GM19025 (cell line): Measurements from ENCODE around the gene MAST1.
A peak's percentile ranks its signal among the peaks of the same experiment; 100 is the strongest.
"Not testable (repeated sequence)": the region's sequence is repeated elsewhere in the genome, so short reads cannot be mapped to it uniquely, and the experiment has no call there.

Experiments
- ATAC-seq: cut with Tn5 transposase; IDR thresholded peaks from one replicate; pipeline ENCODE4 v1.9.1; 2021; ENCODE audit warnings: mild to moderate bottlenecking, low read depth, moderate library complexity; ENCODE audit not compliant: unreplicated experiment

MAST1 gene

DNA sequence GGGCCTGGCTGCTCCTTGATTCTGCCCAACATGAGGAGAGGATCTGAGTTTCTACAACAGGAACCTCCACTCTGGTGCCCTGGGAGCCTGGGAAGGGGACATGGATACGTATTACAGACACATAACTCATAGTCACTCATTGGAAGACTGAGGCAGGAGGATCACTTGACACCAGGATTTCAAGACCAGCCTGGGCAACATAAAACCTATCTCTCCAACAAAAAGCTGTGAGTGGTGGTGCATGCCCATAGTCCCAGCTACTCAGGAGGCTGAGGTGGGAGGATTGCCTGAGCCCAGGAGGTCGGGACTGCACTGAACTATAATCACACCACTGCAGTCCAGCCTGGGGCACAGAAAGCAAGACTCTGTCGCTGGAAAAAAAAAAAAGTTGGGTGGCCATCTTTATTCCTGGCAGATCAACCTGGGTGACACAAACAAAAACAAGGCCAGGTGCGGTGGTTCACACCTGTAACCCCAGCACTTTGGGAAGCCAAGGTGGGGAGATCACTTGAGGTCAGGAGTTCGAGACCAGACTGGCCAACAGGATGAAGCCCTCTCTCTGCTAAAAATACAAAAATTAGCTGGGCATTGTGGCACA is 49.8 kb downstream of the MAST1 start:
- ATAC-seq, result no peak

DNA sequence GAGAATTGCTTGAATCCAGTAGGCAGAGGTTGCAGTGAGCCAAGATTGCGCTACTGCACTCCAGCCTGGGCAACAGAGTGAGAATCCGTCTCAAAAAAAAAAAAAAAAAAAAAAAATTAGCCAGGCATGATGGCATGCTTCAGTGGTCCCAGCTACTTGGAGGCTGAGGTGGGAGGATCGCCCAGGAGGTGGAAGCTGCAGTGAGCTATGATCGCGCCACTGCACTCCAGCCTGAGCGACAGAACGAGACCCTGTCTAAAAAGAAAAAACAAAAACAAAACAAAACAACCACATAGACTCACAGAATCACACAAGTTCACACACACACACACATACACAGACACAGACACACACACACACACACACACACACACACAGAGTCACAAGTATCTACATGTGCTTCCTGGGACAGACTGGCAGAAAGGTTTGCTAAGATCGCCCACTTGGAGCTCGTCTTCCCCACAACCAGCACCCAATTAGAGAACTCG is 52.0 kb downstream of the MAST1 start:
- peak; percentile 1 for ATAC-seq

DNA sequence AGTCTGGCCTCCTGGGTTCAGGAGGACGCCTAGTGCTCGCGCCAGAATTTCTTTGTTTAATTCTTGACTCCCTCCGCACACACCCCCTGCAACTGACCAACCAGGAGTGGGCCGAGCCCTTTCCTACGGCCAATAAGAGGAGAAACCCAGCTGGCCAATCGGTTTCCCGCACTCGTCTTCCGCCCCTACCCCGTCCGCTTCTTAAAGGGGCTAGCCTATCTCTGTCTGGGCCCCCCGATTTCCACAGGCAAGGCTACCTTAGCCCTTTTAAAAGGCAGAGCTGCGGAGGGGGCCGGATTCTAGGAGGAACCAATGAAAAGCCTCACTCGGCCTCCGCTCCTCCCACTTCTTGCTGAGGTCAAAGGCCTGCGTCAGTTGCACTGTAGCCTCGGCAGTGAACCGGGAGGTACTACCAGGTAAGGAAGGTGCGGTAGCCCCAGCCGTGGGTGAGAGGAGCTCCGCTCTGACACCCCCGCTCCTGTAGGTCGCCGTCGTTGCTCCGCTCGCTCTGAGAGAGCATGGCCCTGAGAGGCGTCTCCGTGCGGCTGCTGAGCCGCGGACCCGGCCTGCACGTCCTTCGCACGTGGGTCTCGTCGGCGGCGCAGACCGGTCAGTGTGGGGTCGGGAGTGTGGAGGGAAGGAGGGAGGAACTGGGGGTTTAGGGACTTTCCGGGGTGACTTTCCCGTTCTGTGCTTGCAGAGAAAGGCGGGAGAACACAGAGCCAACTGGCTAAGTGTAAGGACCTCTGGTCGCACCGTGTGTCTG is 52.7 kb downstream of the MAST1 start, which contains the start of gene GCDH:
Gene GCDH (plus strand): TSS at position 374 of the 766 bp plus-strand sequence. CDS start 145 bp downstream, at position 519.
- peak; percentile 92 for ATAC-seq

DNA sequence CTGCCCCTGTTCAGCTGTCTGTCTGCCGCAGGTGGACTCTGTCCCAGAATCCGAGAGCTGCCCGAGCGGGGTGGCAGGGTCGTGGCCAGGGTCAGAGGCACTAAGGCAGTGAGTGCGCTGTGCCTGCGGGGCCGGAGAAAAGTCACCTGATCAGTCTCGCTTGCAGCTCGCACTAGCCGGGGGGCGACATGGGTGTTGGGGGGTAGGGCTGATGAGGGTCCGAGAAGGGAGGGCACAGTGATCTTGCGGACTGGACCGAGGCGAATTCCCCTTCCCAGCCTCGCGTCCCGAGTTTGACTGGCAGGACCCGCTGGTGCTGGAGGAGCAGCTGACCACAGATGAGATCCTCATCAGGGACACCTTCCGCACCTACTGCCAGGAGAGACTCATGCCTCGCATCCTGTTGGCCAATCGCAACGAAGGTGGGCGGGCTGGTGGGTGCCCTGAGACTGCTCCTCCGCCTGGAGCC is 53.3 kb downstream of the MAST1 start:
- ATAC-seq, result no peak

DNA sequence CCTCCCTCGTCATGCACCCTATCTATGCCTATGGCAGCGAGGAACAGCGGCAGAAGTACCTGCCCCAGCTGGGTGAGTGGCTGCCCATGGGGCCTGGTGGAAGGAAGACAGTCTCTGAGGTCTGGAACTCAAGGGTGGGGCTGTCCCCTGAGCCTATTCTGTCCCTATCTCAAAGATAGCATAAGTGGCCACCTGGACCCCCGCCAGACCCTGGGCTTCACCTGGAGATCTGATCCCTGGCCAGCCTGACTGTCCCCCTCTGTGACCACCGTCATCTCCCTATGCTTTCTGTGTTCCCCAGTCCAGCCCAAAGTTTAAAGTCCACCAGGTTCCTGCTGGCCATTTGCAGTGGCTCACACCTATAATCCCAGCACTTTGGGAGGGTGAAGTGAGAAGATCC is 55.3 kb downstream of the MAST1 start:
- no peak for ATAC-seq

DNA sequence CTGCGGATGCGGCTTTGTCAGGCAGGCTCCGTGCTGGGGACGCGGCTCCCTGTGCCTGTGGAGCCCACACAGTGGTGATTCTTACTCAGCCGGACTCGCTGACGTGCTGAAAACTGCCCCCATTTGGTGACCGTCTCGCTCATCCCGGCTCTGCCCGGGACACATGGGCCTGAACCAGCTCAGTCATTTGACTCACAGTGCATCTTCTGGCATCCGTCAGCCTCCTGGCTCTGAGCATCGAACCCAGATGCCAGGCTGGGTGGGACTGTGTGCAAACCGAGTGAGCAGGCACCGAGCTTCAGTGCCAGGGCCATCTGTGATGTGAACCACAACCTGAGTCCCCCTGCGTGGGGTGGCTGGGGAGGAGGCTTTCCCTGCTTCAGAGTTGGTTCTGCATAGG is 58.1 kb downstream of the MAST1 start:
- no peak for ATAC-seq

DNA sequence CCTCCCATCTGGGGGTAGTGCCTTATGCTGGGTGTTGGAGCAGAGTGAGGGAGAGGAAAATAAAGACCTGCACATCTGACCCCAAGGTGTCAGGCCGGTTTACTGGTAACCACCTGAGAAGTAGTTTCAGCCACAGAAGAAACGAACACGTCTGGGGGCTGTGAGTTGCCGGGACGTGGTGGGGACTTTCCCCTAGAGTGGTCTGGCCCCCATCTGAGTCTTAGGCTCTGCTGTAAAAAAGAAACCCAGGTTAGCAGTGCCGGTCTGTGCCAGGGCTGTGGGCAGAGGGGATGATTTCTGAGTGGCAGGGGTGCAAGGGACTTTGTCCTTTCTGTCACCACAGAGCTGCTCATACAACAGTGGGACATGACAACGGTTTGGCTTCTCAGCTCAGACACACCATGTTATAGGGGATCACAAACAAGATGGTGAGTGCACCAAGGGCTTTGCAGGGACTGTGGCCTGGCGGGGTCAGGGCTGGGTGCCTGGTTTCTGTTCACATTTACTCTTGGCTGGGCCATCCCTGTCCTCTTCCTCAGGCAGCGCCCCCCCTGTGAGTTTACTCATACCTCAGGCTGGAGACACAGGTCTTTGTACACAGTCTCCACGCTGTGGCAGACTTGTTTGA is 61.7 kb downstream of the MAST1 start:
- peak; percentile 74 for ATAC-seq

DNA sequence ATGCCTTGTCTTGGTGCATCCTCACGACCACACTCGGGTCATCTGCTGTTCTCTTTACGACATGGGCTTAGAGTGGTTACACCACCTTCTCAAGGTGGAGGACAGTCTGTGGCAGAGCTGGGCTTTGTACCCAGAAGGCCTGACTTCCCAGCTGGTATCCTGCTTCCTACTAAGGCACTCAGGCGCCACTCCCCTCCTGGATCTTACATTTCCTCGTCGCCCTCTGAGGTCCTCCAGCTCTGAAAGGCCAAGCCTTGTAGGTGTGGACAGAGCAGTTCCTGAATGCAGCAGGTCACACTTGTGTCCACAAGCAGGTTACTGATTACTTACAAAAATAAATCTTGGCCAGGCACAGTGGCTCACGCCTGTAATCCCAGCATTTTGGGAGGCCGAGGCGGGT is 68.9 kb downstream of the MAST1 start:
- ATAC-seq, result no peak

DNA sequence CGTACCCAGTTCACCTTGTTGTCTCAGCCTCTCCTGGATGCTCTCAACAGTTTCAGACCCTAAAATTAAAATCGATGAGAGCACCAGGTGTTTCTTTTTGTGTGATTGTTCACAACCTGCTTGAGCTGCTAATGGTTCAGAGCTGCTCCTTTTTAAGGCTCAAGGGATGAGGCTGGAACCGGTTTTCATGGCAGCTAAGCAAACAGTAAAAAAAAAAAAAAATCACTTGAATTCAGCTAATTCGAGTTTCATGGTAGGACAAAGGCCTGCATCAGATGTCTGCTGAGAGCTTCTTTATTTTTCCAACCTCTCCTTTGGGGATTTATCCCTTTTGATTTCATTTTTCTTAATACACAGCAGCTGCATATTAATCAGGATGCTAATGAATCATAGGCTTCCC is 74.3 kb downstream of the MAST1 start:
- no peak for ATAC-seq

DNA sequence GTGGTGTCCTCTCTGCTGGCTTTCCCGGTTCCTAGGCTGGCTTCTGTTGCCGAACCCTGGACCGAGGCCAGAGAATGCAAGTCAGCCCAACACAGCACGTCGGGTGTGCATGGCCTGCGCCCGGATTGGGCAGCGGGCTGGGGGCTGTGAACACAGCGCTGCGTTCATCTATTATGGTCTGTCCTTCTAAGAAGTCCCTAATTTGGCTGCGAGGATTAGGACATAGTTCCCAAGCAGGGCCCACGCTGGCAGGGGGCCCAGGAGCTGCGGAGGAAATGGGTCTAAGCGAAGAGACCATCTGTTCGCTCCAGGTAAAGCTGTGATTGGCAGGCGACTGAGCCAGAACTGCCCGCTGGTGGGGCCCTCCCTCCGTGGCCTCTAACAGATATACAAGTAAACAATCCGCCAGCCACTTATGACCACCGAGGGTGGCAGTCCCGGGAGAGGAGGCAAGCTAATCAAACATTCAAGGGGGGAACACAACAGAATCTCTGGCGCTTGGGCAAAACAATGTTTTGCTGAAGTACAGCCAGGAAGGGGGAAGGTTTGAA is 74.8 kb downstream of the MAST1 start:
- ATAC-seq, result no peak

DNA sequence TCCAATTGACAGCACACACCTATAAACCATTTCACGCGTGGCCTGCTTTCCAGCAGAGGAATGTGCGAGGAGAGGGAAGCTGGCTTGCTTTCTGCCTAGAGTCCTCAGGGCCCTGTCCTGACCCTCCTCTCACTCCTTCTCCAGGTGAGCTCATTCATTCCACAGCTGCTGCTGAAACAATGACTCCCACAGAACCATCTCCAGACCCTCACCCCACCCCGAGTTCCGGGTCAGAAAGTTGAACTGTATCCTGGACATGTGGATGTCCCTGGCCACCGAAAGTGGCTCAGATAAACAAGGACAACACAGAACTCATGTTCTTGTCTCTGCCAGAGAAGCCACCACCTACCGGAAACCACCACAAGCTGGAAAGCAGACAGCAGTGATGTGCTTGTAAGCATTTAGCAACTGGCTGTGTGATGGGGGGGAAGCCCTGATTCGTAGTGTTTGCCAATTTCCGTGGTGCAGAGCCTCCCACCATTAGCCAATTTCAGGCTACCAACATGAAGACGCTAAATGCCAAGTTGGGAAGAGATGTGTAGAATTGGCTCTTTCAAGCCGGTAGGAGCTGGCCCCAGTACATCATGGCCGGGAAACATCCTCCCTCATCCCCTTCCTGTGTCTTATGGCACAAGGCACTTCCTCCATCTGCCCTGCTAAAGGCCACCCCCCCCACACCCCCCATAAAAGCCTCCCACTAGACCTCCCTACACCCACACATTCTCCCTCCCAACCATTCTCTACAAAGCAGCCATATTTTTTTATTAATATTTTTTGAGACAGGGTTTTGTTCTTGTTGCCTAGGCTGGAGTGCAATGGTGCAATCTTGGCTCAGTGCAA is 75.8 kb downstream of the MAST1 start:
- ATAC-seq, result no peak

DNA sequence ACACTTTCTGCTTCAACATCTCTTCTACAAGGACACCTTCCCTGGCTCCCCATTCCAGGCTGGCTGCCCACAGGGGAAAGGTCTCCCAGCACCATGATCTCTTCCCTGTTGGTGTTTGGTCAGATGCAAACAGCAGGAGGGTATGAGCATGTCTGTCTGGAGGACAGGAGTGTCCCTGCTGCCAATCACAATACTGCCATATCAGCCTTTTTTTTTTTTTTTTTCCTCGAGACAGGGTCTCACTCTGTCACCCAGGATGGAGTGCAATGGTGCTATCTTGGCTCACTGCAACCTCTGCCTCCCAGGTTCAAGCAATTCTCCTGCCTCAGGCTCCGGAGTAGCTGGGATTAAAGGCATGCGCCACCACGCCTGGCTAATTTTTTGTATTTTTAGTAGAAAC is 77.5 kb downstream of the MAST1 start:
- ATAC-seq, result not testable (repeated sequence)

DNA sequence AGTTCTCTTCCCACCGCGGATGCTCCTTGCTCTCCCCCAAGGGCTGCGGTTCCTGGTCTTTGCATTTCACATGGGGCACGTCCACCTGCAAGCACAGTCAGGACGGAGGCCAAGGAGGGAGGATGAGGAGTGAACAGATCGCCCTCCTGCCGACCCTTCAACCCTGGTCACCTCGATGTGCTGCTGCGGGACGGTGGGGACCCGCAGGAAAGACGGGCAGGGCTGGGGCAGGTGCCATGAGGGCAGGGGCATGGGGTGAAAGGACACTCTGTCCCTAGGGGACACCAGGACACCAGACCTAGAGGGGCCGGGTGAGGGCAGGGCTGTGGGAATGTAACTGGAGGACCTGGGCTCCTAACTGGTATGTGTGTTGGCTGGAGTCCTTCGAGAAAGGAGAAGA is 79.9 kb downstream of the MAST1 start:
- ATAC-seq, result no peak

DNA sequence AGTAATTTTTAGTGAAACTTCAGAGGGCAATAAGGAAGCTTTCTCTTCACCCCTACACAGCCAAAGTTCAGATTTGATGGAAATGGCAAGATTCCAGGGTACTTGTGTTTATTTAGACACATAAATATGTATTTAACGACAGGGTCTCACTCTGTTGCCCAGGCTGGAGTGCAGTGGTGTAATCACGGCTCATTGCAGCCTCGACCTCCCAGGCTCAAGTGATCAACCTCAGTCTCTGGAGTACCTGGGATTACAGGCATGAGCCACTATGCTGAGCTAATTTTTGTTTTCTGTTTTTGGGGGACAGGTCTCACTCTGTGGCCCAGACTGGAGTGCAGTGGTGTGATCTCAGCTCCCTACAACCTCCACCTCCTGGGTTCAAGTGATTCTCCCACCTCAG is 82.7 kb downstream of the MAST1 start:
- ATAC-seq, result no peak

DNA sequence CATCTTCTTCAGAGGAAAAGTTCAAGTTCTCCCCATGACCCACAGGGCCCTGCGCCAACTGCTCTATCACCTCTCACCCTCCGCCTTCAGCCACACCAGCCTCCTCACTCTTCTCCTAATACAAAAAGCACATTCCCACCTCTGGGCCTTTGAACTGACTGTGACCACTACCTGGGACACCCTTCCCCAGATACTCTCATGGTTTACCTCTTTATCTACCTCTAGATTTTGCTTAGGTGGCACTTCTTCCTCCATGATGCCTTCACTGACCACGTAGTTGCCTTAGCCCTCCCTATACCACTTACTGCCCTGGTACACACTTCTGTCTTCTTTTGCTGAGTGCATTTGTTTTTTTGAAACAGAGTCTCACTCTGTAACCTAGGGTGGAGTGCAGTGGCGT is 84.6 kb downstream of the MAST1 start:
- no peak for ATAC-seq
